Measurements from ENCODE around the gene ARFGEF2.
"Not testable (repeated sequence)": the region's sequence is repeated elsewhere in the genome, so short reads cannot be mapped to it uniquely, and the experiment has no call there.

The ARFGEF2 gene

DNA sequence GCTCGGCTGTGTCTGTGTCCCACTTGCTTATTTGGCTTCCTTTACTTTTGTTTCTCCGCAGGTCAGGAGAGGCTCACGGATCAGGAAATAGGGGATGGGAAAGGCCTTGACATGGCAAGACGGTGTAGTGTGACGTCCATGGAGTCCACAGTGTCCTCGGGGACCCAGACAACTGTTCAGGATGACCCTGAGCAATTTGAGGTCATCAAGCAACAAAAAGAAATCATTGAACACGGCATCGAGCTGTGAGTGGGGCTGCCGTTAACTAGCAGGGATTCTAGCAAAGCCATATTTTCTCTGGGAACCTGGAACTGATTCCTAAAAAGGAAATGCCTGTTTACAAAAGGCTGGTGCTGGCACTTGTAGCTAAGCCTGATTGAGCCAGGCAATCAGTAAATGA, 54.4 kb downstream of the ARFGEF2 start:
- TF ChIP-seq EZH2phosphoT487 (IDR thresholded peaks at IDR 0.05; ENCODE audit: low read depth) (no peak), CTCF (IDR thresholded peaks at IDR 0.05; ENCODE audit: low read depth, low read length) (no peak)
- Histone ChIP-seq H2AFZ (ENCODE audit: low read depth, low read length) (no peak overlapping the region), H3K9me3 (ENCODE audit: insufficient read depth, low read length) (no peaks in the 10 kb centered on the region), H3K36me3 (replicated peaks; ENCODE audit: low read depth, low read length) (peaks cover 34% of the 10 kb centered on the region), H4K20me1 (ENCODE audit: insufficient read depth, low read length) (no peaks in the 10 kb centered on the region), H3K9ac (ENCODE audit: low read length) (no peak overlapping the region), H3K4me1 (ENCODE audit: low read length) (no peaks in the 10 kb centered on the region), H3K4me3 (ENCODE audit: low read length) (no peak overlapping the region), H3K79me2 (ENCODE audit: low read length) (no peaks in the 10 kb centered on the region), H3K27ac (ENCODE audit: low read length) (no peak overlapping the region), H3K27me3 (ENCODE audit: low read depth, low read length) (no peaks in the 10 kb centered on the region), H3K4me2 (ENCODE audit: low read length) (no peak overlapping the region)

- peaks cover 26% of the 10 kb centered on the region for H3K36me3 ChIP-seq (replicated peaks; ENCODE audit: low read depth, low read length)
- not testable (repeated sequence) for H3K9ac ChIP-seq (ENCODE audit: low read length); H2AFZ ChIP-seq (ENCODE audit: low read depth, low read length); H3K4me1 ChIP-seq (ENCODE audit: low read length); H4K20me1 ChIP-seq (ENCODE audit: insufficient read depth, low read length); H3K4me3 ChIP-seq (ENCODE audit: low read length); H3K9me3 ChIP-seq (ENCODE audit: insufficient read depth, low read length); H3K79me2 ChIP-seq (ENCODE audit: low read length); H3K4me2 ChIP-seq (ENCODE audit: low read length); H3K27me3 ChIP-seq (ENCODE audit: low read depth, low read length); H3K27ac ChIP-seq (ENCODE audit: low read length)
Observed at GRCh38 chr20:48979980-48980379, 58.5 kb downstream of the ARFGEF2 start.

- Histone ChIP-seq H3K4me2 (ENCODE audit: low read length) (no peak overlapping the region), H3K9me3 (ENCODE audit: insufficient read depth, low read length) (no peaks in the 10 kb centered on the region), H4K20me1 (ENCODE audit: insufficient read depth, low read length) (no peaks in the 10 kb centered on the region), H2AFZ (ENCODE audit: low read depth, low read length) (no peak overlapping the region), H3K9ac (ENCODE audit: low read length) (no peak overlapping the region), H3K27ac (ENCODE audit: low read length) (no peak overlapping the region), H3K4me1 (ENCODE audit: low read length) (no peaks in the 10 kb centered on the region), H3K27me3 (ENCODE audit: low read depth, low read length) (no peaks in the 10 kb centered on the region), H3K4me3 (ENCODE audit: low read length) (no peak overlapping the region), H3K79me2 (ENCODE audit: low read length) (no peaks in the 10 kb centered on the region), H3K36me3 (replicated peaks; ENCODE audit: low read depth, low read length) (peaks cover 38% of the 10 kb centered on the region)
- TF ChIP-seq CTCF (IDR thresholded peaks at IDR 0.05; ENCODE audit: low read depth, low read length) (no peak), EZH2phosphoT487 (IDR thresholded peaks at IDR 0.05; ENCODE audit: low read depth) (no peak)
Observed at GRCh38 chr20:48983423-48984400, 62.2 kb downstream of the ARFGEF2 start.

GRCh38 chr20:48984575-48985219, 63.2 kb downstream of the ARFGEF2 start:
- H3K4me2 ChIP-seq (ENCODE audit: low read length) = no peak overlapping the region
- H3K9me3 ChIP-seq (ENCODE audit: insufficient read depth, low read length) = no peaks in the 10 kb centered on the region
- no peak overlapping the region for H2AFZ ChIP-seq (ENCODE audit: low read depth, low read length)
- H3K4me3 ChIP-seq (ENCODE audit: low read length) = no peak overlapping the region
- no peak overlapping the region for H3K27ac ChIP-seq (ENCODE audit: low read length)
- no peaks in the 10 kb centered on the region for H3K79me2 ChIP-seq (ENCODE audit: low read length)
- no peaks in the 10 kb centered on the region for H4K20me1 ChIP-seq (ENCODE audit: insufficient read depth, low read length)
- H3K9ac ChIP-seq (ENCODE audit: low read length) = no peak overlapping the region
- no peaks in the 10 kb centered on the region for H3K27me3 ChIP-seq (ENCODE audit: low read depth, low read length)
- H3K36me3 ChIP-seq (replicated peaks; ENCODE audit: low read depth, low read length) = peaks cover 48% of the 10 kb centered on the region
- TF ChIP-seq EZH2phosphoT487 (IDR thresholded peaks at IDR 0.05; ENCODE audit: low read depth) (no peak), CTCF (IDR thresholded peaks at IDR 0.05; ENCODE audit: low read depth, low read length) (no peak)
- no peaks in the 10 kb centered on the region for H3K4me1 ChIP-seq (ENCODE audit: low read length)
